ENCODE measurements around the gene KCNJ9.

KCNJ9 gene

GRCh38 chr1:160137216-160137862, 56.0 kb downstream of the KCNJ9 start:
- no peak for DNase-seq (ENCODE audit: low read depth)
- no peak overlapping the region for H3K4me3 ChIP-seq (ENCODE audit: low read depth, low read length)

GRCh38 chr1:160139840-160140239, 58.5 kb downstream of the KCNJ9 start:
- no peak for DNase-seq (ENCODE audit: low read depth)
- no peak for TF ChIP-seq MAX (IDR thresholded peaks at IDR 0.05; ENCODE audit: low read depth, low read length)
- TF ChIP-seq MYC (IDR thresholded peaks at IDR 0.05; ENCODE audit: low read depth, low read length) = no peak
- no peak for TF ChIP-seq POLR2A (IDR thresholded peaks at IDR 0.05; ENCODE audit: extremely low read depth, insufficient read length)
- TF ChIP-seq, protein P1, sequence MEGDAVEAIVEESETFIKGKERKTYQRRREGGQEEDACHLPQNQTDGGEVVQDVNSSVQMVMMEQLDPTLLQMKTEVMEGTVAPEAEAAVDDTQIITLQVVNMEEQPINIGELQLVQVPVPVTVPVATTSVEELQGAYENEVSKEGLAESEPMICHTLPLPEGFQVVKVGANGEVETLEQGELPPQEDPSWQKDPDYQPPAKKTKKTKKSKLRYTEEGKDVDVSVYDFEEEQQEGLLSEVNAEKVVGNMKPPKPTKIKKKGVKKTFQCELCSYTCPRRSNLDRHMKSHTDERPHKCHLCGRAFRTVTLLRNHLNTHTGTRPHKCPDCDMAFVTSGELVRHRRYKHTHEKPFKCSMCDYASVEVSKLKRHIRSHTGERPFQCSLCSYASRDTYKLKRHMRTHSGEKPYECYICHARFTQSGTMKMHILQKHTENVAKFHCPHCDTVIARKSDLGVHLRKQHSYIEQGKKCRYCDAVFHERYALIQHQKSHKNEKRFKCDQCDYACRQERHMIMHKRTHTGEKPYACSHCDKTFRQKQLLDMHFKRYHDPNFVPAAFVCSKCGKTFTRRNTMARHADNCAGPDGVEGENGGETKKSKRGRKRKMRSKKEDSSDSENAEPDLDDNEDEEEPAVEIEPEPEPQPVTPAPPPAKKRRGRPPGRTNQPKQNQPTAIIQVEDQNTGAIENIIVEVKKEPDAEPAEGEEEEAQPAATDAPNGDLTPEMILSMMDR (IDR thresholded peaks at IDR 0.05; ENCODE audit: low read depth, low read length) = no peak
- no peak overlapping the region for H3K4me3 ChIP-seq (ENCODE audit: low read depth, low read length)

More at GRCh38 chr1:160137216-160137862, 56.0 kb downstream of the KCNJ9 start:
- TF ChIP-seq, protein P1 (IDR thresholded peaks at IDR 0.05; ENCODE audit: low read depth, low read length) = no peak
- TF ChIP-seq POLR2A (IDR thresholded peaks at IDR 0.05; ENCODE audit: extremely low read depth, insufficient read length) (no peak), MYC (IDR thresholded peaks at IDR 0.05; ENCODE audit: low read depth, low read length) (no peak), MAX (IDR thresholded peaks at IDR 0.05; ENCODE audit: low read depth, low read length) (no peak)

All from NB4 (cell line).